Loucy (cell line): ENCODE results near the gene STX8.

ENCODE experiments used
- CTCF ChIP-seq: fragments of 200-600 bp; sonication (generic); conservative IDR thresholded peaks from 2 replicates; pipeline ENCODE4 v1.5.1; 2014; ENCODE audit warnings: mild to moderate bottlenecking, antibody characterized with exemption, low read length
- EZH2phosphoT487 ChIP-seq: fragments of 200-600 bp; IDR thresholded peaks from 2 replicates; pipeline ENCODE4 v1.6.1; 2018; ENCODE audit warnings: antibody characterized with exemption, mild to moderate bottlenecking, moderate library complexity, borderline replicate concordance

GRCh38 chr17:9571201-9571600, 4.4 kb downstream of the STX8 start:
- TF ChIP-seq CTCF (no peak), EZH2phosphoT487 (no peak)
